H9 (cell line): ENCODE results near the gene FASTKD3. TPM values are rescaled to one million over a fixed set of nuclear protein-coding genes. Genes with fewer than 3 reads are reported as not detected.

Experiments
- DNase-seq: peaks from one replicate; pipeline ENCODE4 v3.0.0-alpha.2; 2017
- H2AFZ ChIP-seq: one replicate; pipeline ENCODE4 v1.6.1; 2013; ENCODE audit warnings: mild to moderate bottlenecking, low read length, control low read depth, moderate library complexity
- H2AK5ac ChIP-seq: 2 replicates; pipeline ENCODE4 v1.6.1; 2013; ENCODE audit warnings: low read length, control low read depth, mixed read lengths; ENCODE audit not compliant: insufficient read length
- H2BK120ac ChIP-seq: one replicate; pipeline ENCODE4 v1.6.1; 2013; ENCODE audit warnings: low read depth, mild to moderate bottlenecking, low read length, control low read depth, inconsistent platforms; ENCODE audit not compliant: poor library complexity, severe bottlenecking
- H2BK12ac ChIP-seq: 2 replicates; pipeline ENCODE4 v1.6.1; 2013; ENCODE audit warnings: low read length, control low read depth, mixed read lengths, low read depth; ENCODE audit not compliant: insufficient read length
- H2BK15ac ChIP-seq: 2 replicates; pipeline ENCODE4 v1.6.1; 2013; ENCODE audit warnings: low read depth, low read length, control low read depth
- H2BK20ac ChIP-seq: one replicate; pipeline ENCODE4 v1.6.1; 2013; ENCODE audit warnings: low read depth, mild to moderate bottlenecking, low read length, control low read depth, inconsistent platforms; ENCODE audit not compliant: poor library complexity, severe bottlenecking
- H2BK5ac ChIP-seq: 2 replicates; pipeline ENCODE4 v1.6.1; 2013; ENCODE audit warnings: low read length, control low read depth, mixed read lengths; ENCODE audit not compliant: insufficient read length
- H3K14ac ChIP-seq: 2 replicates; pipeline ENCODE4 v1.6.1; 2013; ENCODE audit warnings: low read length, control low read depth; ENCODE audit not compliant: insufficient read depth
- H3K18ac ChIP-seq: 2 replicates; pipeline ENCODE4 v1.6.1; 2013; ENCODE audit warnings: low read depth, mild to moderate bottlenecking, mixed read lengths, low read length, control low read depth; ENCODE audit not compliant: insufficient read length
- H3K23ac ChIP-seq: 2 replicates; pipeline ENCODE4 v1.6.1; 2013; ENCODE audit warnings: low read length, control low read depth, mixed read lengths, low read depth; ENCODE audit not compliant: insufficient read length
- H3K23me2 ChIP-seq: 2 replicates; pipeline ENCODE4 v1.6.1; 2013; ENCODE audit warnings: low read depth, mild to moderate bottlenecking, mixed read lengths, low read length, control low read depth; ENCODE audit not compliant: insufficient read length, poor library complexity, severe bottlenecking
- H3K27ac ChIP-seq: 2 replicates; pipeline ENCODE4 v1.5.1; 2013; ENCODE audit warnings: low read length, control low read depth, mixed read lengths, low read depth; ENCODE audit not compliant: insufficient read length
- H3K27me3 ChIP-seq: 2 replicates; pipeline ENCODE4 v1.6.1; 2013; ENCODE audit warnings: low read length, control low read depth, inconsistent platforms; ENCODE audit not compliant: insufficient read depth
- H3K4ac ChIP-seq: 2 replicates; pipeline ENCODE4 v1.6.1; 2013; ENCODE audit warnings: low read depth, mild to moderate bottlenecking, control low read depth, inconsistent platforms, low read length, moderate library complexity
- H3K4me1 ChIP-seq: 2 replicates; pipeline ENCODE4 v1.6.1; 2013; ENCODE audit warnings: low read length, control low read depth, inconsistent platforms; ENCODE audit not compliant: insufficient read depth
- H3K4me2 ChIP-seq: 2 replicates; pipeline ENCODE4 v1.6.1; 2013; ENCODE audit warnings: low read length, control low read depth, mixed read lengths; ENCODE audit not compliant: insufficient read length, insufficient read depth
- H3K56ac ChIP-seq: 2 replicates; pipeline ENCODE4 v1.6.1; 2013; ENCODE audit warnings: low read depth, mild to moderate bottlenecking, mixed read lengths, low read length, control low read depth; ENCODE audit not compliant: insufficient read length
- H3K79me1 ChIP-seq: 2 replicates; pipeline ENCODE4 v1.6.1; 2013; ENCODE audit warnings: low read depth, mild to moderate bottlenecking, moderate library complexity, low read length, control low read depth, inconsistent platforms; ENCODE audit not compliant: insufficient read depth, poor library complexity, severe bottlenecking
- H3K79me2 ChIP-seq: 2 replicates; pipeline ENCODE4 v1.6.1; 2013; ENCODE audit warnings: low read length, control low read depth, inconsistent platforms; ENCODE audit not compliant: insufficient read depth
- H3K9ac ChIP-seq: 2 replicates; pipeline ENCODE4 v1.6.1; 2013; ENCODE audit warnings: low read length, control low read depth, mixed read lengths; ENCODE audit not compliant: insufficient read length; ENCODE audit errors: extremely low read depth
- H3K9me3 ChIP-seq: one replicate; pipeline ENCODE4 v1.6.1; 2013; ENCODE audit warnings: low read depth, low read length, inconsistent platforms; ENCODE audit not compliant: control insufficient read depth
- H3T11ph ChIP-seq: one replicate; pipeline ENCODE4 v1.6.1; 2013; ENCODE audit warnings: mild to moderate bottlenecking, low read length, control low read depth, inconsistent platforms
- H4K20me1 ChIP-seq: one replicate; pipeline ENCODE4 v1.6.1; 2013; ENCODE audit not compliant: control insufficient read depth, insufficient read length, insufficient read depth
- H4K5ac ChIP-seq: 2 replicates; pipeline ENCODE4 v1.6.1; 2013; ENCODE audit warnings: low read depth, mild to moderate bottlenecking, mixed read lengths, low read length, control low read depth; ENCODE audit not compliant: insufficient read length
- H4K8ac ChIP-seq: replicated peaks from 2 replicates; pipeline ENCODE4 v1.6.1; 2013; ENCODE audit warnings: low read length, control low read depth, mixed read lengths, low read depth; ENCODE audit not compliant: insufficient read length
- H4K91ac ChIP-seq: 2 replicates; pipeline ENCODE4 v1.6.1; 2013; ENCODE audit warnings: low read depth, mild to moderate bottlenecking, moderate library complexity, mixed read lengths, low read length, control low read depth; ENCODE audit not compliant: insufficient read length
- H3K27ac Mint-ChIP-seq, 3 experiments: 2 replicates in 2 of 3; 3 replicates in 1 of 3; pipeline ENCODE4 v1.8.0; 2020 to 2021; ENCODE audit warnings: mixed read lengths in 3 of 3, mild to moderate bottlenecking in 1 of 3, moderate library complexity in 1 of 3
- H3K27me3 Mint-ChIP-seq: 2 replicates; pipeline ENCODE4 v1.8.0; 2021; ENCODE audit warnings: low read depth, mild to moderate bottlenecking, moderate library complexity, mixed read lengths
- H3K36me3 Mint-ChIP-seq, 3 experiments: 2 replicates in 2 of 3; 3 replicates in 1 of 3; pipeline ENCODE4 v1.8.0; 2020 to 2021; ENCODE audit warnings: low read depth in 3 of 3, mixed read lengths in 3 of 3; ENCODE audit not compliant: insufficient read depth in 1 of 3
- H3K4me1 Mint-ChIP-seq, 2 experiments: 2 replicates each; pipeline ENCODE4 v1.8.0; 2020; ENCODE audit warnings: mixed read lengths in 2 of 2
- H3K4me3 Mint-ChIP-seq, 2 experiments: 2 replicates in 1 of 2; 3 replicates in 1 of 2; pipeline ENCODE4 v1.8.0; 2020 to 2021; ENCODE audit warnings: mild to moderate bottlenecking in 2 of 2, mixed read lengths in 2 of 2, moderate library complexity in 1 of 2
- H3K9me3 Mint-ChIP-seq, 2 experiments: 2 replicates in 1 of 2; 3 replicates in 1 of 2; pipeline ENCODE4 v1.8.0; 2020; ENCODE audit warnings: mild to moderate bottlenecking in 2 of 2, mixed read lengths in 2 of 2, moderate library complexity in 1 of 2
- CTCF ChIP-seq: fragments of 200-600 bp; sonication (generic); conservative IDR thresholded peaks from 3 replicates; pipeline ENCODE4 v1.8.0; 2021; ENCODE audit warnings: antibody characterized with exemption, mild to moderate bottlenecking
- WGBS: extraction: QIAGEN DNeasy Blood & Tissue Kit; methylation state at CpG from one replicate; pipeline ENCODE4 v1.1.7; 2013; ENCODE audit warnings: missing lambda C conversion rate, low lambda C conversion rate, mixed read lengths; ENCODE audit not compliant: insufficient read length; ENCODE audit errors: extremely low coverage; 5-methylcytosine and 5-hydroxymethylcytosine counted together
- total RNA-seq: library from RNA; stranded (reverse); gene quantifications from 2 replicates; pipeline ENCODE4 v1.2.1, GENCODE V29; 2021

FASTKD3 gene
- total RNA-seq, 1 experiment from 2014 or later: 15.0 TPM

DNA sequence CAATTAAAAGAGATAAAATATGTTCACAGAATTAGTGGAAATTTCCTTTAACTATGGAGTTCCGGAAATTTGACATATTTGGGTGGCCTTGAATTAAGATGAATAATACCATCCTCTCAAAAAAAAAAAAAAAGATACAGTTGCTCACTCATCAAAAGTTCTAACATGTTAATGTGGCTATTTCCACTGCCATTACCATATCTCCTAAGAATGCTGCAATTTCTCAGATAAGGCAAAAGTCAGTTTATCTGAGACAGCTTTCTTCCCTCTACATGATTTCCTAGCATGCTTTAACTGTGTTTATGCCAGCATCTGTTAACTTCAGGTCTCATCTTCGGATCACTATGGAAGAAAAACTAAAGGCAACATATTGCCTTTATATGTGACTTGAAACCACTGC, 2.6 kb downstream of the FASTKD3 start:
- Histone ChIP-seq H3K56ac (no peak overlapping the region), H3K27ac (no peak overlapping the region), H3K79me1 (no peaks in the 10 kb centered on the region), H3K4me2 (no peak overlapping the region), H3K18ac (no peak overlapping the region), H3K9me3 (no peaks in the 10 kb centered on the region), H4K8ac (no peak overlapping the region), H3K23ac (no peak overlapping the region), H2BK20ac (no peak overlapping the region), H3K14ac (no peak overlapping the region), H4K20me1 (no peaks in the 10 kb centered on the region), H3T11ph (no peak overlapping the region), H2AK5ac (no peak overlapping the region), H3K23me2 (peaks cover 4% of the 10 kb centered on the region), H3K79me2 (peaks cover 11% of the 10 kb centered on the region; the same call in 1 of the 2 replicates), H2BK120ac (no peak overlapping the region), H3K4me1 (no peaks in the 10 kb centered on the region), H2BK12ac (no peak overlapping the region), H3K27me3 (no peaks in the 10 kb centered on the region), H3K4ac (no peak overlapping the region), H4K91ac (no peak overlapping the region), H2AFZ (no peak overlapping the region), H4K5ac (no peak overlapping the region), H2BK5ac (no peak overlapping the region), H3K9ac (no peak overlapping the region), H2BK15ac (no peak overlapping the region)
- Mint-ChIP-seq H3K36me3 (peaks cover 0 to 41% (median 29%) of the 10 kb centered on the region in 3 experiments; a peak in 5 of 7 replicates), H3K4me3 (no peak overlapping the region), H3K27ac (no peak overlapping the region), H3K4me1 (peaks cover 18 to 19% of the 10 kb centered on the region in 2 experiments), H3K27me3 (no peaks in the 10 kb centered on the region), H3K9me3 (no peaks in the 10 kb centered on the region)
- no peak for TF ChIP-seq CTCF
- WGBS: no CpG with 5 or more reads among the region's 2 CpGs
- no peak for DNase-seq
